Stimulated activated CD4-positive, alpha-beta T cell treated with anti-CD3 and anti-CD28 coated beads, Interleukin-1b, Interleukin-23, amount 100 ng/mL, for 24 hours (primary cell): ENCODE results near the gene RPRD1A.
"Not testable (repeated sequence)": the region's sequence is repeated elsewhere in the genome, so short reads cannot be mapped to it uniquely, and the experiment has no call there.

Experiments used
- DNase-seq, 4 experiments: peaks; one replicate each; pipeline ENCODE4 v3.0.0-alpha.2; 2020; ENCODE audit warnings: low read depth in 4 of 4, low spot score in 1 of 4

The RPRD1A gene, protein sequence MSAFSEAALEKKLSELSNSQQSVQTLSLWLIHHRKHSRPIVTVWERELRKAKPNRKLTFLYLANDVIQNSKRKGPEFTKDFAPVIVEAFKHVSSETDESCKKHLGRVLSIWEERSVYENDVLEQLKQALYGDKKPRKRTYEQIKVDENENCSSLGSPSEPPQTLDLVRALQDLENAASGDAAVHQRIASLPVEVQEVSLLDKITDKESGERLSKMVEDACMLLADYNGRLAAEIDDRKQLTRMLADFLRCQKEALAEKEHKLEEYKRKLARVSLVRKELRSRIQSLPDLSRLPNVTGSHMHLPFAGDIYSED

DNA sequence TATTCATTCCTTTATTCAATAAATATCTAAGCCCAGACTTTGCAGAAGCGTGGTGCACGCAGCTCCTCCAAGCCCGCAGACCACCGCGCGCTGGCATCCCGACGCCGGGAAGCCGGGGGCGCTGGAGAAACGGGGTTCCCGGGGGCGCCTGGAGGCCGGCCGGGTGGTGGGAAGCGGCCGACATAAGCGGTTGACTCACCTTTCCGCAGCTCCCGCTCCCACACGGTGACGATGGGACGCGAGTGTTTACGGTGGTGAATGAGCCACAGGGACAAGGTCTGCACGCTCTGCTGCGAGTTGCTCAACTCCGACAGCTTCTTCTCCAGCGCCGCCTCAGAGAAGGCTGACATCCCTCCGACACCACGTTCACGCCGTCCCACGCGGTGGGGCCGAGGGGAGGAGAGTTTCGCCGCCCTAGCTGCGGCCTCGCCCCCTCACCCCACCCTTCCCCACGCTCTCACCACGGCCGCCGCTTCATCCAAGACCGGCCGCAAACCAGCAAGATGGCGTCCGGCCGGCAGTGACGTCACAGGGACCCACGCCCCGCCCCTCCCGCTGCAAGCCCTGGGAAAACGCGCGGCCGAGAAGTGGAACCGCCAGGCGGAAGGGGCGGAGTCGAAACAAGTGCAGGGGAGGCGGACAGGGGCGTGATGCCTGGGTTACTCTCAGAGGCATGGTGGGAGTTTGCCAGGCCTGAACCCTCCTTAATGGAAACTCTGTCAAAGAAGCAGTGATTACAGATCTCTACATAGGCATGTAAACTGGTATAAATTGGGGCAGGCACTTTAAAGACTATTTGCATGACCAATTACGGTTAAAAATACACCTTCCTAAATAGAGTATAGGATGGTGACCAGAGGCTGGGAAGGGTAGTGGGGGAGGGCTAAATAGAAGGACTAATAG, at the start of gene RPRD1A:
TSS of gene RPRD1A (minus strand) at position 505 of the 903 bp plus-strand sequence. CDS start at position 350, 155 bp downstream.
- peak; percentile 97 to 98 (median 98) for DNase-seq

DNA sequence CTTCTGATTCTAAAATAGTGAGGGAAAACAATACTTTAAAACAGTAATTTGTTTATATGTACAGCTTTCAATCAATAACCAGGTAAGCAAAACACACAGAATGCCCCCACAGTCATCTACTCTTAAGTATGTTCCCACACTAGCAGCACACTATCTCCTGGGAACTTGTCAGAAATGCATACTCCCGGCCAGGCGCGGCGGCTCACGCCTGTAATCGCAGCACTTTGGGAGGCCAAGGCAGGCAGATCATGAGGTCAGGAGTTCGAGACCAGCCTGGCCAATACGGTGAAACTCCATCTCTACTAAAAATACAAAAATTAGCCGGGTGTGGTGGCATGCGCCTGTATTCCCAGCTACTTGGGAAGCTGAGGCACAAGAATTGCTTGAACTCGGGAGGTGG, 49.4 kb upstream of the RPRD1A start:
- DNase-seq: not testable (repeated sequence)

GRCh38 chr18:36114738-36115137, 47.4 kb upstream of the RPRD1A start:
- DNase-seq: no peak

- no peak for DNase-seq
Observed at GRCh38 chr18:36114251-36114650, 46.9 kb upstream of the RPRD1A start.

- DNase-seq: no peak
Observed at GRCh38 chr18:36112302-36112701, 44.9 kb upstream of the RPRD1A start.

- no peak for DNase-seq
Observed at GRCh38 chr18:36109737-36110136, 42.4 kb upstream of the RPRD1A start.

GRCh38 chr18:36108601-36109000, 41.2 kb upstream of the RPRD1A start:
- DNase-seq: no peak

GRCh38 chr18:36108196-36108595, 40.8 kb upstream of the RPRD1A start:
- no peak for DNase-seq

DNA sequence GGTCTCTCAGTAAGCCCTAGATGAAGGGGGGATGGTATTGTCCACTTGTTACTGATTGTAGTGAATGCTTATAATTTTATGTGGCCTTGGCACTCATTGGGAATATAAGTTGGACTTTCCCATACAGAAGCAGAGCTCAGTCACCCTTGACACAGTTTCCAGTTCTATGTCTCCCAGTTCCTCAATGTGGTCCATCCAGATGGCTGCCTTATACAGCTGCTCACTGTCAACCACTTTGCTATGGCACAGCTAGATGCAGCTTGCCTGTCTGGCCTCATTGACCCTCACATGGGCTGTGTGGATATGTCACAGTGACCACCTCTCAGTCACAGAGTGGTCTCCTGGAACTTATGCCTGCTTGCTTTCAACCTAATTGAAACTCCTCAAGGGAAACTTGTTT, 40.1 kb upstream of the RPRD1A start:
- DNase-seq: no peak

- no peak for DNase-seq
Observed at GRCh38 chr18:36104749-36105148, 37.4 kb upstream of the RPRD1A start.

DNA sequence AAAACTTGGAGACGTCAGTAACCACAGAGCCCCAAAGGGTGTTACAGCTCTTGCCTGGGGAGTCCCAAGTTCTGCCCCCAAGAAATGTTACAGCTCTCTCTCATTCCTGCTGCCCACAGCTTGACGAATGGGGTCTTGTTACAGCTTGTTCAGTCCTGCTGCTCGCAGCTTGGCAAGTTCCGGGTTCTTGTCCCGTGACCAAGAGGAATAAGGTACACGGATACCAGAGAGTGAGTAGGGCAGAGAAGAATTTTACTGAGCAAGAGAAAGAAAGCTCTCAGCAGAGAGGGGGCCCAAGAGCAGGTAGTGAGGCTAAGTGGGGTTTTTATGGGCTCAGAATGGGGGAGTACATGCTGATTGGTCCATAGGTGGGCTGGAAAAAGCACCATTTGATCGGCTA, 34.6 kb upstream of the RPRD1A start:
- no peak for DNase-seq

DNA sequence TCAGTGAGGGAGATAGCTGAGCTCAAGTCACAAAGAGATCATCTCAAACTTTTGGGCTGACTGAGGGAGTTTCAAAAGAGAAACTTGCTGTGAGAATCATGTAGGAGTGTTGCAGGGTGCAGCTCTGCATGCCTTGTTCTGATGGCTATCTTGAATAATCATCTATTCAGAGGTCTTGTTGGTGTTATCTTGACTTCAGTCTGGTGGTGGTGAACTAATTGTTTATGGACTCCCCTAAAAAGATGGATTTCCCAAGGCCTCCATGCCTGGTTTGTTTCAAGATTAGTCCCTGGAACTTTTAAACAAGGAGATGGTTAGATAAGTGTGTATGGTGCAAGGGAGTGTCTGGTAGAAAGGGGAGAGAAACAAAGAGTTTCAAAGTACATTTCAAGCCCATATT, 32.0 kb upstream of the RPRD1A start:
- DNase-seq: no peak

GRCh38 chr18:36096955-36097354, 29.6 kb upstream of the RPRD1A start:
- no peak for DNase-seq

DNA sequence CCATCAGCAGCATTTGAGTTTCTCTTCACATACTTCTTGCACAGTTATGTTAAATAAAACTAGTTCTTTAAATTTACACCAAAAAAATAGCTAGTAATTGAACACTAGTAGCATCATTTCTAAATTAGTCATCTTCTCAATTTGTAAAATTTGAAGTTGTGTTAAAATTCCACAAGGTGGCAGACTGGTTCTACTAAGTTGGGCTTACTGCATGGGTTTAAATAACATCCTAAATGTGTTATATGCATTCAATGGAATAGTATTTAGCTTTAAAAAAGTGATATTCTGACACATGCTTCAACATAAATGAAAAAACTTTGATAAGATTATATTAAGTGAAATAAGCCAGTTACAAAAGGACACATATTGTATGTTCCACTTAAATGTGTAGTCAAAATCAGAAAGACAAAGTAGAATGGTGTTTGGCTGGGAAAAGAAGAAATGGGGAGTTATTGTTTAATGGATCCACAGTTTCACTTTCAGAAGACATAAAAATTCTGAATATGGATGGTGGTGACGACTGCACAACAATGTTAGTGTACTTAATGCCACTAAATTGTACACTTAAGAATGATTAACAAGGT, 28.7 kb upstream of the RPRD1A start:
- no peak for DNase-seq

DNA sequence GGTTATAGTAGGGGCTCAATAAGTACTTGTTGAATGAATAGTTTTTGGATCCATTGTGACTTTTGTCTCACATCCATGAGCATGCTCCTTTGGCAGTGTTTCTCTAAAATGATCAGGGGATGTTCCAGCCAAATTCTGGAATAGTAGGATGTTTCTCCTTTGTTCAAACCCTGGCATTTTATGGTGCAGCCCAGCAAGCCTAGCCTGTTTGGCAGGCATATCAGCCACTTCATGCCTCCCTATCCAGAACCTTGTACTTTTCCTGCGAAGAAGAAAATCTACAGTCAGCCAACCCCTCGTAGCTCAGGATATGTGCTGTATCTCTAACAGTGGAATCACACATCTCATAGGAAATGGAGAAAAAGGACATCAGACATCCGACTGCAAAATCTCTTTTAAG, 27.1 kb upstream of the RPRD1A start:
- no peak for DNase-seq

DNA sequence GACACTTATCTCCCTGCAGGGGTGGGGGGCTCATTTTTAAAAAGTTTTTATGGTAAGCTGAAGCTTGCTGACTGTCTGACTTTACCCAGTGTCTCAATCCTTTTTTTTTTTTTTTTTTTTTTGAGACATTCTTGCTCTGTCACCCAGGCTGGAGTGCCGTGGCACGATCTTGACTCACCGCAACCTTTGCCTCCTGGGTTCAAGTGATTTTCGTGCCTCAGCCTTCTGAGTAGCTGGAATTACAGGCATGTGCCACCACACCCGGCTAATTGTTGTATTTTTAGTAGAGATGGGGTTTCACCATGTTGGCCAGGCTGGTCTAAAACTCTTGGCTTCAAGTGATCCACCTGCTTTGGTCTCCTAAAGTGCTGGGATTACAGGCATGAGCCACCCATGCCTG, 24.8 kb upstream of the RPRD1A start:
- not testable (repeated sequence) for DNase-seq

DNA sequence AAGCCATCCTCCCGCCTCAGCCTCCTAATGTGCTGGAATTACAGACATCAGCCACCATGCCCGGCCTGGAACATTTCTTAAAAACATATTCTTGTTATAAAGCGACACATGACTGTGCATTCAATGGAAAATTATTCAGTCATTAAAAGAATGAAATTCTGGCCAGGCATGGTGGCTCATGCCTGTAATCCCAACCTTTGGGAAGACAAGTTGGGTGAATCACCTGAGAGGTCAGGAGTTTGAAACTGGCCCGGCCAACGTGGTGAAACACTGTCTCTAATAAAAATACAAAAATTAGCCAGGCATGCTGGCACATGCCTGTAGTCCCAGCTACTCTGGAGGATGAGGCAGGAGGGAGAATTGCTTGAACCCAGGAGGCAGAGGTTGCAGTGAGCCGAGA, 21.6 kb upstream of the RPRD1A start:
- no peak for DNase-seq

- DNase-seq: no peak
Observed at GRCh38 chr18:36088256-36088655, 20.9 kb upstream of the RPRD1A start.

DNA sequence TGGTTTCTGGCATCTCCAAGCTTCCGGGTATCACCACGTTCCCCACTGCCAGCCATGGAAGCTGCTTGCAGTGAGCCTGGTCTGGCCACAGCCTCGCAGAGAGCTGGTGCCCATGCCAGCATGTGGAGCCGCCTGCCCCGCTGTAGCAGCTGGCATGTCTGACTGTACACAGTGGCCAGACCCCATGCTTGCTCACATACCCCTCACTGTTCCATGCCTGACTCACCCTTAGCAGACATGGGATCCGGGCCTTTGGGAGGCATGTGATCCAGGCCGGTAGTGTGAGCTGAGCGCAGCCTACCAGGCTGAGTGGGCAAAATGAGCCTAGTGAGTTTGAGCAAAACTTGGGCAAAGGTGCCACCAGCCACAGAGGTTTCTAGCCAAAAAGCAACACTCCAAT, 18.8 kb upstream of the RPRD1A start:
- no peak for DNase-seq

GRCh38 chr18:36085195-36085594, 17.8 kb upstream of the RPRD1A start:
- DNase-seq: no peak

DNA sequence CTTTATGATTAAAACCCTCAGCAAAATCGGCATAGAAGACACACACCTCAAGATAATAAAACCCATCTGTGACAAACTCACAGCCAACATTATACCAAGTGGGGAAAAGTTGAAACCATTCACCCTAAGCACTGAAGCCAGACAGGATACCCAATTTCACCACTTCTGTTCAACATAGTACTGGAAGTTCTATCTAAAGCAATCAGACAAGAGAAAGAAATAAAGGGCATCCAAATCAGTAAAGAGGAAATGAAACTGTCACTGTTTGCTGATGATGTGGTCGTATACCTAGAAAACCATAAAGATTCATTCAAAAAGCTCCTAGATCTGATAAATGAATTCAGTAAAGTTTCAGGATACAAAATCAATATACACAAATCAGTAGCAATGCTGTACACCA, 16.4 kb upstream of the RPRD1A start:
- no peak for DNase-seq

- DNase-seq: not testable (repeated sequence)
Observed at GRCh38 chr18:36081118-36081517, 13.8 kb upstream of the RPRD1A start.
